Activated T-cell treated with anti-CD3 and anti-CD28 coated beads, Interleukin-2, amount 50 U/mL, for 24 hours (primary cell): ENCODE measurements around the gene ERGIC1.

Experiments used
- DNase-seq: peaks from one replicate; pipeline ENCODE4 v3.0.0-alpha.2; 2020
- H3K27ac Mint-ChIP-seq: 2 replicates; pipeline ENCODE4 v1.8.0; 2020; ENCODE audit warnings: mild to moderate bottlenecking, mixed read lengths
- H3K27me3 Mint-ChIP-seq: 2 replicates; pipeline ENCODE4 v1.8.0; 2020; ENCODE audit warnings: mixed read lengths
- H3K36me3 Mint-ChIP-seq: 2 replicates; pipeline ENCODE4 v1.8.0; 2020; ENCODE audit warnings: low read depth, mixed read lengths
- H3K4me1 Mint-ChIP-seq: 2 replicates; pipeline ENCODE4 v1.8.0; 2020; ENCODE audit warnings: low read depth, mixed read lengths
- H3K4me3 Mint-ChIP-seq: 2 replicates; pipeline ENCODE4 v1.8.0; 2020; ENCODE audit warnings: mild to moderate bottlenecking, moderate library complexity, mixed read lengths
- H3K9me3 Mint-ChIP-seq: 2 replicates; pipeline ENCODE4 v1.8.0; 2020; ENCODE audit warnings: mixed read lengths

Gene ERGIC1

GRCh38 chr5:172867761-172868435, 33.8 kb downstream of the ERGIC1 start:
- H3K27ac Mint-ChIP-seq: no peak overlapping the region
- H3K4me1 Mint-ChIP-seq: peaks cover 28% of the 10 kb centered on the region
- no peaks in the 10 kb centered on the region for H3K36me3 Mint-ChIP-seq
- no peaks in the 10 kb centered on the region for H3K27me3 Mint-ChIP-seq
- no peak for DNase-seq
- H3K9me3 Mint-ChIP-seq: no peaks in the 10 kb centered on the region
- no peak overlapping the region for H3K4me3 Mint-ChIP-seq

GRCh38 chr5:172868436-172868923, 34.4 kb downstream of the ERGIC1 start:
- H3K4me3 Mint-ChIP-seq: no peak overlapping the region
- no peaks in the 10 kb centered on the region for H3K9me3 Mint-ChIP-seq
- no peaks in the 10 kb centered on the region for H3K27me3 Mint-ChIP-seq
- no peaks in the 10 kb centered on the region for H3K36me3 Mint-ChIP-seq
- no peak for DNase-seq
- H3K4me1 Mint-ChIP-seq: peaks cover 30% of the 10 kb centered on the region
- H3K27ac Mint-ChIP-seq: no peak overlapping the region

GRCh38 chr5:172868924-172869591, 35.0 kb downstream of the ERGIC1 start:
- no peaks in the 10 kb centered on the region for H3K9me3 Mint-ChIP-seq
- DNase-seq: no peak
- H3K27me3 Mint-ChIP-seq: no peaks in the 10 kb centered on the region
- H3K36me3 Mint-ChIP-seq: no peaks in the 10 kb centered on the region
- H3K4me3 Mint-ChIP-seq: no peak overlapping the region
- H3K4me1 Mint-ChIP-seq: peaks cover 30% of the 10 kb centered on the region
- H3K27ac Mint-ChIP-seq: no peak overlapping the region

GRCh38 chr5:172869691-172870090, 35.6 kb downstream of the ERGIC1 start:
- Mint-ChIP-seq H3K9me3 (no peaks in the 10 kb centered on the region), H3K36me3 (no peaks in the 10 kb centered on the region), H3K27ac (no peak overlapping the region), H3K4me1 (peaks cover 30% of the 10 kb centered on the region), H3K27me3 (no peaks in the 10 kb centered on the region), H3K4me3 (no peak overlapping the region)
- no peak for DNase-seq

GRCh38 chr5:172870291-172870714, 36.3 kb downstream of the ERGIC1 start:
- Mint-ChIP-seq H3K9me3 (no peaks in the 10 kb centered on the region), H3K4me1 (peaks cover 32% of the 10 kb centered on the region), H3K27ac (no peak overlapping the region), H3K27me3 (no peaks in the 10 kb centered on the region), H3K36me3 (no peaks in the 10 kb centered on the region), H3K4me3 (no peak overlapping the region)
- no peak for DNase-seq

GRCh38 chr5:172870715-172871461, 36.8 kb downstream of the ERGIC1 start:
- Mint-ChIP-seq H3K36me3 (no peaks in the 10 kb centered on the region), H3K4me1 (peaks cover 32% of the 10 kb centered on the region), H3K4me3 (no peak overlapping the region), H3K27ac (no peak overlapping the region), H3K9me3 (no peaks in the 10 kb centered on the region), H3K27me3 (no peaks in the 10 kb centered on the region)
- no peak for DNase-seq

- H3K4me1 Mint-ChIP-seq: peaks cover 34% of the 10 kb centered on the region
- H3K36me3 Mint-ChIP-seq: no peaks in the 10 kb centered on the region
- no peak overlapping the region for H3K27ac Mint-ChIP-seq
- no peaks in the 10 kb centered on the region for H3K9me3 Mint-ChIP-seq
- H3K4me3 Mint-ChIP-seq: no peak overlapping the region
- DNase-seq: no peak
- no peaks in the 10 kb centered on the region for H3K27me3 Mint-ChIP-seq
Observed at GRCh38 chr5:172871536-172871935, 37.5 kb downstream of the ERGIC1 start.

GRCh38 chr5:172871982-172872381, 37.9 kb downstream of the ERGIC1 start:
- no peaks in the 10 kb centered on the region for H3K36me3 Mint-ChIP-seq
- H3K4me3 Mint-ChIP-seq: no peak overlapping the region
- peaks cover 32% of the 10 kb centered on the region for H3K4me1 Mint-ChIP-seq
- H3K27me3 Mint-ChIP-seq: no peaks in the 10 kb centered on the region
- H3K9me3 Mint-ChIP-seq: no peaks in the 10 kb centered on the region
- no peak for DNase-seq
- H3K27ac Mint-ChIP-seq: peak overlapping the region; percentile 34

- H3K36me3 Mint-ChIP-seq: no peaks in the 10 kb centered on the region
- no peak overlapping the region for H3K27ac Mint-ChIP-seq
- no peak overlapping the region for H3K4me3 Mint-ChIP-seq
- no peaks in the 10 kb centered on the region for H3K27me3 Mint-ChIP-seq
- no peaks in the 10 kb centered on the region for H3K9me3 Mint-ChIP-seq
- no peak for DNase-seq
- H3K4me1 Mint-ChIP-seq: peaks cover 28% of the 10 kb centered on the region
Observed at GRCh38 chr5:172872997-172873491, 39.0 kb downstream of the ERGIC1 start.

GRCh38 chr5:172873513-172873912, 39.5 kb downstream of the ERGIC1 start:
- H3K4me3 Mint-ChIP-seq: no peak overlapping the region
- no peaks in the 10 kb centered on the region for H3K36me3 Mint-ChIP-seq
- peak overlapping the region; percentile 22 for H3K27ac Mint-ChIP-seq
- no peak for DNase-seq
- H3K27me3 Mint-ChIP-seq: no peaks in the 10 kb centered on the region
- peaks cover 24% of the 10 kb centered on the region for H3K4me1 Mint-ChIP-seq
- no peaks in the 10 kb centered on the region for H3K9me3 Mint-ChIP-seq

GRCh38 chr5:172874647-172875504, 40.8 kb downstream of the ERGIC1 start:
- no peak overlapping the region for H3K27ac Mint-ChIP-seq
- H3K36me3 Mint-ChIP-seq: no peaks in the 10 kb centered on the region

GRCh38 chr5:172875505-172876279, 41.6 kb downstream of the ERGIC1 start:
- Mint-ChIP-seq H3K36me3 (no peaks in the 10 kb centered on the region), H3K4me3 (no peak overlapping the region)

More at GRCh38 chr5:172874647-172875504, 40.8 kb downstream of the ERGIC1 start:
- DNase-seq: no peak
- Mint-ChIP-seq H3K27me3 (no peaks in the 10 kb centered on the region), H3K9me3 (no peaks in the 10 kb centered on the region), H3K4me1 (peaks cover 13% of the 10 kb centered on the region), H3K4me3 (no peak overlapping the region)

GRCh38 chr5:172876578-172876977, 42.5 kb downstream of the ERGIC1 start:
- no peaks in the 10 kb centered on the region for H3K36me3 Mint-ChIP-seq
- H3K9me3 Mint-ChIP-seq: no peaks in the 10 kb centered on the region
- peaks cover 15% of the 10 kb centered on the region for H3K4me1 Mint-ChIP-seq
- DNase-seq: no peak
- H3K4me3 Mint-ChIP-seq: no peak overlapping the region
- H3K27ac Mint-ChIP-seq: no peak overlapping the region
- no peaks in the 10 kb centered on the region for H3K27me3 Mint-ChIP-seq

More at GRCh38 chr5:172875505-172876279, 41.6 kb downstream of the ERGIC1 start:
- Mint-ChIP-seq H3K4me1 (peaks cover 13% of the 10 kb centered on the region), H3K27ac (no peak overlapping the region), H3K9me3 (no peaks in the 10 kb centered on the region), H3K27me3 (no peaks in the 10 kb centered on the region)
- no peak for DNase-seq
